ENCODE measurements around the gene SEC24B.

SEC24B gene

DNA sequence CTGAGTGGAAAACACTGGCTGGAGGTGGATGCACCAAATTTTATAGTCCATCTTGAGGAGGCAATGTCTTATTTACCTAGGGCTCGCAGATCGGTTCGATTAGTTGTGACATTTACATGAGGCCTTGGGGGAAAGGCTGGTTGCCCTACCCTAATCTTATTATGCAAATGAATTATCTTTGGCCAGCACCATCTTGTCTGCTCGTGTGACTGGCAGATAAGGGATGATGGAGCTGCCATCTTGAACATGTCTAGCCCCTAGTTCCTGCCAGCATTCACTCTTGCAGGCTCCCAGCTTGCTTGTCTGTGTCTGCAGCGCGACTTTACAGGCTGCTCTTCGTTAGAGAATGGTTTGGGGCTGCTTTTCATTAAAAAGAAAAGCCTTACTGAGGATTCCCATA is 61.9 kb downstream of the SEC24B start:
- TF ChIP-seq, protein P1, sequence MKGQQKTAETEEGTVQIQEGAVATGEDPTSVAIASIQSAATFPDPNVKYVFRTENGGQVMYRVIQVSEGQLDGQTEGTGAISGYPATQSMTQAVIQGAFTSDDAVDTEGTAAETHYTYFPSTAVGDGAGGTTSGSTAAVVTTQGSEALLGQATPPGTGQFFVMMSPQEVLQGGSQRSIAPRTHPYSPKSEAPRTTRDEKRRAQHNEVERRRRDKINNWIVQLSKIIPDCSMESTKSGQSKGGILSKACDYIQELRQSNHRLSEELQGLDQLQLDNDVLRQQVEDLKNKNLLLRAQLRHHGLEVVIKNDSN (IDR thresholded peaks at IDR 0.05), result no peak
- no peak for TF ChIP-seq RAD21 (IDR thresholded peaks at IDR 0.05; ENCODE audit: low read depth)
- TF ChIP-seq TAF1 (IDR thresholded peaks at IDR 0.05; ENCODE audit: low read depth), result no peak
- TF ChIP-seq, protein P2, sequence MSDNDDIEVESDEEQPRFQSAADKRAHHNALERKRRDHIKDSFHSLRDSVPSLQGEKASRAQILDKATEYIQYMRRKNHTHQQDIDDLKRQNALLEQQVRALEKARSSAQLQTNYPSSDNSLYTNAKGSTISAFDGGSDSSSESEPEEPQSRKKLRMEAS (IDR thresholded peaks at IDR 0.05), result no peak
- TF ChIP-seq ZBTB7A (IDR thresholded peaks at IDR 0.05; ENCODE audit: low read depth), result no peak

DNA sequence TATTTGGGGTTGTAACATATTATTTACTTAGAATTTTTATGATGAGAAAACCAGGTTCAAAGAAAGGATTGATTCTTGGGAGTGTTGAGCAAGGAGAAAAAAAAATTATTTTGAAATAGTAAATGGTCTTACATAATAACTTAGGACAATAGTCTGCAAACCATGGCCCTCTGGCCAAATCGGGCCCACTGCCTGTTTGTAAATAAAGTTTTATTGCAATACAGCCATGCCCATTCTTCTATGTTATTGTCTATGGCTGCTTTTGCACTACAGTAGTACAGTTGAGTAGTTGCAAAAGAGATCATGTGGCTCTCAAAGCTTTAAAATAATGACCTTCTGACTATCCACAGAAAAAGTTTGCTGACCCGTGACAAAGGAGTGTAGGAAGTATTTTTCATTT is 63.3 kb downstream of the SEC24B start:
- no peak for TF ChIP-seq RAD21 (IDR thresholded peaks at IDR 0.05; ENCODE audit: low read depth)
- TF ChIP-seq, protein P1 (IDR thresholded peaks at IDR 0.05), result no peak
- no peak for TF ChIP-seq TEAD4 (IDR thresholded peaks at IDR 0.05)
- TF ChIP-seq EGR1 (IDR thresholded peaks at IDR 0.05), result no peak
- TF ChIP-seq YY1 (IDR thresholded peaks at IDR 0.05; ENCODE audit: low read depth), result no peak
- no peak for TF ChIP-seq EP300 (IDR thresholded peaks at IDR 0.05; ENCODE audit: borderline replicate concordance)
- no peak for TF ChIP-seq CREB1 (IDR thresholded peaks at IDR 0.05; ENCODE audit: low read depth)
- no peak for TF ChIP-seq NFIC (IDR thresholded peaks at IDR 0.05)
- TF ChIP-seq TAF1 (IDR thresholded peaks at IDR 0.05; ENCODE audit: low read depth), result no peak
- TF ChIP-seq, protein P3, sequence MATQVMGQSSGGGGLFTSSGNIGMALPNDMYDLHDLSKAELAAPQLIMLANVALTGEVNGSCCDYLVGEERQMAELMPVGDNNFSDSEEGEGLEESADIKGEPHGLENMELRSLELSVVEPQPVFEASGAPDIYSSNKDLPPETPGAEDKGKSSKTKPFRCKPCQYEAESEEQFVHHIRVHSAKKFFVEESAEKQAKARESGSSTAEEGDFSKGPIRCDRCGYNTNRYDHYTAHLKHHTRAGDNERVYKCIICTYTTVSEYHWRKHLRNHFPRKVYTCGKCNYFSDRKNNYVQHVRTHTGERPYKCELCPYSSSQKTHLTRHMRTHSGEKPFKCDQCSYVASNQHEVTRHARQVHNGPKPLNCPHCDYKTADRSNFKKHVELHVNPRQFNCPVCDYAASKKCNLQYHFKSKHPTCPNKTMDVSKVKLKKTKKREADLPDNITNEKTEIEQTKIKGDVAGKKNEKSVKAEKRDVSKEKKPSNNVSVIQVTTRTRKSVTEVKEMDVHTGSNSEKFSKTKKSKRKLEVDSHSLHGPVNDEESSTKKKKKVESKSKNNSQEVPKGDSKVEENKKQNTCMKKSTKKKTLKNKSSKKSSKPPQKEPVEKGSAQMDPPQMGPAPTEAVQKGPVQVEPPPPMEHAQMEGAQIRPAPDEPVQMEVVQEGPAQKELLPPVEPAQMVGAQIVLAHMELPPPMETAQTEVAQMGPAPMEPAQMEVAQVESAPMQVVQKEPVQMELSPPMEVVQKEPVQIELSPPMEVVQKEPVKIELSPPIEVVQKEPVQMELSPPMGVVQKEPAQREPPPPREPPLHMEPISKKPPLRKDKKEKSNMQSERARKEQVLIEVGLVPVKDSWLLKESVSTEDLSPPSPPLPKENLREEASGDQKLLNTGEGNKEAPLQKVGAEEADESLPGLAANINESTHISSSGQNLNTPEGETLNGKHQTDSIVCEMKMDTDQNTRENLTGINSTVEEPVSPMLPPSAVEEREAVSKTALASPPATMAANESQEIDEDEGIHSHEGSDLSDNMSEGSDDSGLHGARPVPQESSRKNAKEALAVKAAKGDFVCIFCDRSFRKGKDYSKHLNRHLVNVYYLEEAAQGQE (IDR thresholded peaks at IDR 0.05; ENCODE audit: low read depth), result no peak
- TF ChIP-seq TCF12 (IDR thresholded peaks at IDR 0.05; ENCODE audit: low read depth), result no peak
- no peak for TF ChIP-seq FOXM1 (IDR thresholded peaks at IDR 0.05; ENCODE audit: borderline replicate concordance, low read depth)
- no peak for TF ChIP-seq ZBTB7A (IDR thresholded peaks at IDR 0.05; ENCODE audit: low read depth)
- TF ChIP-seq, protein P2 (IDR thresholded peaks at IDR 0.05), result no peak
- no peak for TF ChIP-seq CEBPB (IDR thresholded peaks at IDR 0.05)

DNA sequence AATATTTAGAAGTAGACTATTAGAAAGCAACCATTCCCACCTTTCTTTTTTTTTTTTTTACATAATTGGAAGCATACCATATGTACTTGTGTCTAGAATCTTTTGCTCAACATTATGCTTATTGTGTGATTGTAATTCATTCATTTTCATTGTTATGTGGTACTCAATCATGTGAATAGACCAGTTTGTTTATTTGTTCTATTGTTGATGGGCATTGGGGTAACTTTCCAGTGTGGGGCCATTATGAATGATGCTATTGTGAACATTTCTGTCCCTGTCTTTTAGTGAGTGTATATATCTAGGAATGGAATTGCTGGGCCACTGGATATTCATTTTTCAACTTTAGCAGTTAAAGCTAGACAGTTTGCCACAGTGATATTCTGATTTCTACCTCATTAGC is 63.9 kb downstream of the SEC24B start:
- TF ChIP-seq, protein P2 (IDR thresholded peaks at IDR 0.05), result no peak
- TF ChIP-seq, protein P1 (IDR thresholded peaks at IDR 0.05), result no peak

DNA sequence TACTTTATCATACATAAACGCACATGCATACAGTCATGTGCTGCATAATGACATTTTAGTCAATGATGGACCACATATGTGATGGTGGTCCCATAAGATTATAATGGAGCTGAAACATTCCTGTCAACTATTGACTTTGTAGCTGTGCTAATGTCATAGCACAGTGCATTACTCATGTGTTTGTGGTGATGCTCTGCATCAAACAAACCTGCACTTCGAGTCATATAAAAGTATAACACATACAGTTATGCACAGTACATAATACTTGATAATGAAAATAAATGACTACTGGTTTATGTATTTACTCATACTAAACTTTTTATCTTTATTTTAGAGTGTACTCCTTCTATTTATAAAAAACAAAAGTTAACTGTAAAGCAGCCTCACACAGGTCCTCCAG is 65.9 kb downstream of the SEC24B start:
- TF ChIP-seq CREB1 (IDR thresholded peaks at IDR 0.05; ENCODE audit: low read depth) (no peak), CEBPB (IDR thresholded peaks at IDR 0.05) (no peak), RAD21 (IDR thresholded peaks at IDR 0.05; ENCODE audit: low read depth) (no peak), YY1 (IDR thresholded peaks at IDR 0.05; ENCODE audit: low read depth) (no peak), ZBTB7A (IDR thresholded peaks at IDR 0.05; ENCODE audit: low read depth) (no peak), FOXM1 (IDR thresholded peaks at IDR 0.05; ENCODE audit: borderline replicate concordance, low read depth) (no peak)
- TF ChIP-seq, protein P2 (IDR thresholded peaks at IDR 0.05), result no peak

DNA sequence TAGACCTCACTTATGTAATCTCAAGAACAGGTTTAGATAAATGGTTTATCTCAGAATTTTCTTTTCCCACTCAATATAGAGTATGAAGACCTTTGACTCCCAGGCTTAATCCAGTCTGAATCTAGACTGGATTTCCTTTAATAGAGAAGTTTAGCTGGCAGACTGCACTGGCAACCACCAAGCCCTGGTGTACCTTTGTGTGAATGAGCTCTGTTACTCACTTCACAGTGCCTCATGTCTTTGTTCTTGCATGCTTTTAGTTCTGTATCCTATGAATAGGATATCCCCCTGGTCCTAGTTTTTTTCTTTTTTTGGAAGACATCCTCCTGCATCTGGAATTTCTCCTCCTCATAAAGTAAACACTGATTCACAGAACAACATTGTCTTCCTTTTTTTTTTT is 73.3 kb downstream of the SEC24B start:
- TF ChIP-seq FOXM1 (IDR thresholded peaks at IDR 0.05; ENCODE audit: borderline replicate concordance, low read depth) (no peak), EP300 (IDR thresholded peaks at IDR 0.05; ENCODE audit: borderline replicate concordance) (no peak), CEBPB (IDR thresholded peaks at IDR 0.05) (no peak), CREB1 (IDR thresholded peaks at IDR 0.05; ENCODE audit: low read depth) (no peak), RAD21 (IDR thresholded peaks at IDR 0.05; ENCODE audit: low read depth) (no peak), YY1 (IDR thresholded peaks at IDR 0.05; ENCODE audit: low read depth) (no peak), TAF1 (IDR thresholded peaks at IDR 0.05; ENCODE audit: low read depth) (no peak)
- TF ChIP-seq, protein P3 (IDR thresholded peaks at IDR 0.05; ENCODE audit: low read depth), result no peak

DNA sequence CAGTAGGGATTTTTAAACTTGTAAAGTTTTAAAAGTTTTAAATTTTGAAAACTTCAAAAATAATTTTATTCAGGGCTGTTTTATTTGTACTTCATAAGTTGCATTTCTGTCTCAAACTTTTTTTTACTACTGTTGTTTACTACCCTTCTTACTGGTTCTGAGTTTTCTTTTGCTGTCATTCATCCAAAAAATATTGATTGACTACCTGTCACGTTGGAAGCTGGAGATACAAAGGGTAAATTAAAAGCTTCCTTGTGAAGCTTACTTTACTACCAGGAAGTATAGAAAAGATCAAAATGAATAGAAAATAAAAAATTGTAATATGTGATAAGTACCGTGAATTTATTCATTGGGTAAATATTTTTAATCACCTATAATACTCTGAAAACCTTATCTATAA is 77.1 kb downstream of the SEC24B start:
- TF ChIP-seq TCF12 (IDR thresholded peaks at IDR 0.05; ENCODE audit: low read depth), result no peak
- TF ChIP-seq, protein P3 (IDR thresholded peaks at IDR 0.05; ENCODE audit: low read depth), result no peak
- no peak for TF ChIP-seq CREB1 (IDR thresholded peaks at IDR 0.05; ENCODE audit: low read depth)
- no peak for TF ChIP-seq TEAD4 (IDR thresholded peaks at IDR 0.05)
- TF ChIP-seq YY1 (IDR thresholded peaks at IDR 0.05; ENCODE audit: low read depth), result no peak
- TF ChIP-seq EP300 (IDR thresholded peaks at IDR 0.05; ENCODE audit: borderline replicate concordance), result no peak
- no peak for TF ChIP-seq TAF1 (IDR thresholded peaks at IDR 0.05; ENCODE audit: low read depth)
- no peak for TF ChIP-seq NFIC (IDR thresholded peaks at IDR 0.05)
- TF ChIP-seq CEBPB (IDR thresholded peaks at IDR 0.05), result no peak
- TF ChIP-seq ZBTB7A (IDR thresholded peaks at IDR 0.05; ENCODE audit: low read depth), result no peak
- TF ChIP-seq, protein P1 (IDR thresholded peaks at IDR 0.05), result no peak
- no peak for TF ChIP-seq RAD21 (IDR thresholded peaks at IDR 0.05; ENCODE audit: low read depth)
- TF ChIP-seq EGR1 (IDR thresholded peaks at IDR 0.05), result no peak
- TF ChIP-seq, protein P2 (IDR thresholded peaks at IDR 0.05), result no peak
- TF ChIP-seq FOXM1 (IDR thresholded peaks at IDR 0.05; ENCODE audit: borderline replicate concordance, low read depth), result no peak

Data from Ishikawa (cell line).